ENCODE results near the gene PPP6R2.

PPP6R2 gene, protein sequence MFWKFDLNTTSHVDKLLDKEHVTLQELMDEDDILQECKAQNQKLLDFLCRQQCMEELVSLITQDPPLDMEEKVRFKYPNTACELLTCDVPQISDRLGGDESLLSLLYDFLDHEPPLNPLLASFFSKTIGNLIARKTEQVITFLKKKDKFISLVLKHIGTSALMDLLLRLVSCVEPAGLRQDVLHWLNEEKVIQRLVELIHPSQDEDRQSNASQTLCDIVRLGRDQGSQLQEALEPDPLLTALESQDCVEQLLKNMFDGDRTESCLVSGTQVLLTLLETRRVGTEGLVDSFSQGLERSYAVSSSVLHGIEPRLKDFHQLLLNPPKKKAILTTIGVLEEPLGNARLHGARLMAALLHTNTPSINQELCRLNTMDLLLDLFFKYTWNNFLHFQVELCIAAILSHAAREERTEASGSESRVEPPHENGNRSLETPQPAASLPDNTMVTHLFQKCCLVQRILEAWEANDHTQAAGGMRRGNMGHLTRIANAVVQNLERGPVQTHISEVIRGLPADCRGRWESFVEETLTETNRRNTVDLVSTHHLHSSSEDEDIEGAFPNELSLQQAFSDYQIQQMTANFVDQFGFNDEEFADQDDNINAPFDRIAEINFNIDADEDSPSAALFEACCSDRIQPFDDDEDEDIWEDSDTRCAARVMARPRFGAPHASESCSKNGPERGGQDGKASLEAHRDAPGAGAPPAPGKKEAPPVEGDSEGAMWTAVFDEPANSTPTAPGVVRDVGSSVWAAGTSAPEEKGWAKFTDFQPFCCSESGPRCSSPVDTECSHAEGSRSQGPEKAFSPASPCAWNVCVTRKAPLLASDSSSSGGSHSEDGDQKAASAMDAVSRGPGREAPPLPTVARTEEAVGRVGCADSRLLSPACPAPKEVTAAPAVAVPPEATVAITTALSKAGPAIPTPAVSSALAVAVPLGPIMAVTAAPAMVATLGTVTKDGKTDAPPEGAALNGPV

GRCh38 chr22:50342651-50343540 is at the start of gene PPP6R2:
Gene PPP6R2 (plus strand): TSS chr22:50343327. CDS start chr22:50393909, 50,582 bp downstream.
- DNase-seq: peak; percentile 92
- Mint-ChIP-seq H3K27ac (no peak within 1 kb of the TSS), H3K4me3 (peak within 1 kb of the TSS; percentile 85), H3K9me3 (no peaks in the 10 kb centered on the region), H3K36me3 (ENCODE audit: low read depth) (no peaks in the 10 kb centered on the region), H3K4me1 (peaks cover 5% of the 10 kb centered on the region), H3K27me3 (ENCODE audit: low read depth, poor library complexity) (peaks cover 4% of the 10 kb centered on the region)
- TF ChIP-seq, protein P1, sequence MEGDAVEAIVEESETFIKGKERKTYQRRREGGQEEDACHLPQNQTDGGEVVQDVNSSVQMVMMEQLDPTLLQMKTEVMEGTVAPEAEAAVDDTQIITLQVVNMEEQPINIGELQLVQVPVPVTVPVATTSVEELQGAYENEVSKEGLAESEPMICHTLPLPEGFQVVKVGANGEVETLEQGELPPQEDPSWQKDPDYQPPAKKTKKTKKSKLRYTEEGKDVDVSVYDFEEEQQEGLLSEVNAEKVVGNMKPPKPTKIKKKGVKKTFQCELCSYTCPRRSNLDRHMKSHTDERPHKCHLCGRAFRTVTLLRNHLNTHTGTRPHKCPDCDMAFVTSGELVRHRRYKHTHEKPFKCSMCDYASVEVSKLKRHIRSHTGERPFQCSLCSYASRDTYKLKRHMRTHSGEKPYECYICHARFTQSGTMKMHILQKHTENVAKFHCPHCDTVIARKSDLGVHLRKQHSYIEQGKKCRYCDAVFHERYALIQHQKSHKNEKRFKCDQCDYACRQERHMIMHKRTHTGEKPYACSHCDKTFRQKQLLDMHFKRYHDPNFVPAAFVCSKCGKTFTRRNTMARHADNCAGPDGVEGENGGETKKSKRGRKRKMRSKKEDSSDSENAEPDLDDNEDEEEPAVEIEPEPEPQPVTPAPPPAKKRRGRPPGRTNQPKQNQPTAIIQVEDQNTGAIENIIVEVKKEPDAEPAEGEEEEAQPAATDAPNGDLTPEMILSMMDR (IDR thresholded peaks at IDR 0.05): peak; percentile 13

DNA sequence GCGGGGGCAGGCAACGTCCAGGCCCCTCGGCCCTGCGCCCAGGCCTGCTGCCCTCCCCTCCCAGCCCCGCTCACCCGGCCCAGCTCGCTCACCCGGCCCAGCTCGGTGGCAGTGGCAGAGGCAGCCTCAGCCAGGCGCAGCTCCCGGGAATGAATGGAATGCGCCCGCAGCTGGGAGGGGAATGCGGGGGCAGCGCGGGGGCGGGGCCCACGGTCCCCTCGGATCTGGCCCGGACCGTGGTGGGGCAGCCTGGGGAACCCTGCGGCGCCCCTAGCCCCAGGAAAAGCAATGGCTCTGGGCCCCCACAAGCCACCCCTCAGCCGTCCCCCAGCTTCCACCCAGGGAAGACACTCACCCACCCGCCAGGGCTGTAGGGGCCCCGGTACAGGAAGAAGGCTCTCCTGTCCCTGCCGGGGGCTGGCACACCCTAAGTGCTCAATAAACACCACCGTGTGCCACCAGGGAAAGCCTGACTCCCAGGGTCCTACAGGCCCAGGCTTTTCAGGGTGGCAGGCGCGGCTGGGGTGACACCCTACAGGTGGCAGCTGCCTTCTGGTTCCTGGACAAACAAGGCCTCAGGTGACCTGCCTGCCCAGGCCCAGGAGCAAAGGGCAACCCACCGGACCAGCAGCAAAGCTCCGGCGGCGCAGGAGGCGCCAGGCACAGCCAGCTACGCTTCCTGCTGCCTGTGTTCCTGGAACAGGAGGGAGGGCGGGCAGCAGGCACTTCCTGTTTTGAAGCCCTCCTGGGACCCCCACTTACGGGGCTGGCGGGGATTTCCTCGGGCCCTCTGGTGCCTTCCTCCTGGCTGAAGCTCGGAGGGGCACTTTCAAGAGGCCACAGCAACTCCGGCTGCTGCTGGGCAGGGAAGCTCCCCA is 49.4 kb upstream of the PPP6R2 start:
- peaks cover 4% of the 10 kb centered on the region for H3K36me3 Mint-ChIP-seq (ENCODE audit: low read depth)
- no peak overlapping the region for H3K27ac Mint-ChIP-seq
- no peaks in the 10 kb centered on the region for H3K9me3 Mint-ChIP-seq
- peaks cover 36% of the 10 kb centered on the region for H3K4me1 Mint-ChIP-seq
- peak; percentile 85 for DNase-seq
- H3K27me3 Mint-ChIP-seq (ENCODE audit: low read depth, poor library complexity): peaks cover 9% of the 10 kb centered on the region
- TF ChIP-seq, protein P1 (IDR thresholded peaks at IDR 0.05): no peak
- H3K4me3 Mint-ChIP-seq: no peak overlapping the region

- TF ChIP-seq, protein P1 (IDR thresholded peaks at IDR 0.05): no peak
- Mint-ChIP-seq H3K36me3 (ENCODE audit: low read depth) (peaks cover 4% of the 10 kb centered on the region), H3K9me3 (no peaks in the 10 kb centered on the region), H3K4me3 (no peak overlapping the region), H3K4me1 (peaks cover 36% of the 10 kb centered on the region), H3K27me3 (ENCODE audit: low read depth, poor library complexity) (peaks cover 9% of the 10 kb centered on the region), H3K27ac (no peak overlapping the region)
- no peak for DNase-seq
Observed at GRCh38 chr22:50294319-50294656, 48.8 kb upstream of the PPP6R2 start.

GRCh38 chr22:50296658-50297490 is 46.3 kb upstream of the PPP6R2 start:
- no peak overlapping the region for H3K27ac Mint-ChIP-seq
- DNase-seq: no peak
- H3K4me3 Mint-ChIP-seq: no peak overlapping the region
- H3K9me3 Mint-ChIP-seq: no peaks in the 10 kb centered on the region
- peaks cover 46% of the 10 kb centered on the region for H3K4me1 Mint-ChIP-seq
- TF ChIP-seq, protein P1 (IDR thresholded peaks at IDR 0.05): no peak
- peaks cover 9% of the 10 kb centered on the region for H3K27me3 Mint-ChIP-seq (ENCODE audit: low read depth, poor library complexity)
- peaks cover 4% of the 10 kb centered on the region for H3K36me3 Mint-ChIP-seq (ENCODE audit: low read depth)

Data from nephron progenitor cell (in vitro differentiated cells).